ENCODE data around the gene RAB9A. TPM values are rescaled to one million over a fixed set of nuclear protein-coding genes. Genes with fewer than 3 reads are reported as not detected.

RAB9A gene
- total and polyA plus RNA-seq, 2 of the 8 experiments (the other 6 are each of a cell fraction or from before 2014, with no cell fraction given) = 21.8 to 34.0 TPM

DNA sequence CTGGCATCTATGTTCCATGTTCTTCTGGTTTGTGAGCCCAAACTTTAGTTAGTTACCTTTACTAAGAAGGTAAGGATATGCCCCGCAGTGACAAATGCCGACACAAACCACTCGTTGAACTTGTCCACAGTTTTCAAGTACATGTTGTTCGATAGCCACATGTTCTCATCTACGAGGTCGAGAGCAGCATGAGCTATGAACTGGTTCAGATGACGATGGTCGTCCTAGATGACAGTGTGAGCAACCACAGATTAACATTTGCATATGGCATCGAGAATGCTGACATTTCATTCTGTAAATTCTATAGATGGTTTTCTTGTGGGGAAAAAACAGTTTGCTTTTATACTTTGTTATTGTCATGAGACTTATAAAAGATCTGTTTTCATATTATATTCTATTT lies 27.5 kb downstream of the RAB9A start:
- Histone ChIP-seq H2AFZ (ENCODE audit: low read length) (no peak overlapping the region), H3K9me3 (ENCODE audit: insufficient read depth in 2 of 2, low read depth in 1 of 2, low read length in 1 of 2) (no peaks in the 10 kb centered on the region), H4K5ac (ENCODE audit: insufficient read length, low read depth, low read length) (no peak overlapping the region), H3K27me3 (replicated peaks in 1 of 4; ENCODE audit: control insufficient read depth in 3 of 4, extremely low read depth in 1 of 4, insufficient read depth in 3 of 4, low read length in 3 of 4) (no peaks in the 10 kb centered on the region), H3K14ac (ENCODE audit: insufficient read length) (no peak overlapping the region), H3K36me3 (ENCODE audit: control insufficient read depth in 2 of 4, insufficient read depth in 4 of 4, low read length in 3 of 4) (peaks cover 0 to 28% (median under 1%) of the 10 kb centered on the region in 4 experiments; a peak in 4 of 8 replicates), H3K9ac (replicated peaks in 1 of 4; ENCODE audit: extremely low read depth in 1 of 4, low read depth in 3 of 4, low read length in 3 of 4) (no peak overlapping the region), H2BK120ac (replicated peaks; ENCODE audit: low read depth, low read length) (no peak overlapping the region), H2BK20ac (ENCODE audit: low read length) (no peak overlapping the region), H2AK5ac (ENCODE audit: low read depth, low read length) (no peak overlapping the region), H3K23ac (ENCODE audit: insufficient read length) (no peak overlapping the region), H3K4me2 (ENCODE audit: insufficient read depth in 1 of 2, low read depth in 2 of 2, low read length in 2 of 2) (no peak overlapping the region), H3K79me1 (ENCODE audit: low read depth, low read length) (no peaks in the 10 kb centered on the region; the same call in 1 of the 2 replicates), H3K23me2 (ENCODE audit: low read depth, low read length) (no peaks in the 10 kb centered on the region), H3K4ac (replicated peaks; ENCODE audit: insufficient read length, low read depth, low read length) (no peak overlapping the region), H4K20me1 (replicated peaks in 1 of 2; ENCODE audit: control insufficient read depth in 1 of 2, insufficient read depth in 2 of 2, low read length in 2 of 2) (peaks cover 0 to 2% of the 10 kb centered on the region in 2 experiments), H4K8ac (ENCODE audit: extremely low read depth, insufficient read depth, low read length) (no peak overlapping the region), H3K79me2 (ENCODE audit: control insufficient read depth in 1 of 2, insufficient read depth in 2 of 2, low read length in 2 of 2) (no peaks in the 10 kb centered on the region; a peak in 1 of 4 replicates), H2BK5ac (ENCODE audit: low read depth, low read length) (no peak overlapping the region), H2BK15ac (ENCODE audit: low read length) (no peak overlapping the region), H2BK12ac (ENCODE audit: low read depth, low read length) (no peak overlapping the region), H4K91ac (replicated peaks; ENCODE audit: insufficient read length, low read length) (no peak overlapping the region), H3K27ac (ENCODE audit: low read depth, low read length) (no peak overlapping the region), H3K4me1 (replicated peaks in 1 of 4; ENCODE audit: control insufficient read depth in 3 of 4, insufficient read depth in 4 of 4, low read length in 3 of 4) (no peaks in the 10 kb centered on the region), H3K56ac (replicated peaks; ENCODE audit: insufficient read length, low read depth, low read length) (no peak overlapping the region), H3K4me3 (ENCODE audit: extremely low read depth in 1 of 4, insufficient read depth in 2 of 4, low read depth in 3 of 4, low read length in 4 of 4) (no peak overlapping the region), H3K18ac (ENCODE audit: extremely low read depth, low read length) (no peak overlapping the region)
- DNase-seq (ENCODE audit: low read depth in 1 of 2, low spot score in 2 of 2) = no peak
- WGBS, 2 experiments (ENCODE audit: extremely low coverage in 1 of 2, insufficient coverage in 1 of 2, insufficient read length in 1 of 2, insufficient replicate concordance in 2 of 2, low coverage in 1 of 2, low lambda C conversion rate in 2 of 2, missing lambda C conversion rate in 1 of 2) = 98% methylated on average over 6 of the region's 9 CpGs; no CpG with 5 or more reads in 1 of the 2 experiments
- peak; percentile 58 for FAIRE-seq
- ChIA-PET CTCF (ENCODE audit: partially characterized antibody) (no interaction called here), POLR2A (ENCODE audit: partially characterized antibody) (interaction anchor here (2.0 kb wide), 1 partner anchor 18 kb away, joined by 8 read pairs; the partner anchor contains the start of genes OFD1 and TRAPPC2)
- TF ChIP-seq, protein P1, sequence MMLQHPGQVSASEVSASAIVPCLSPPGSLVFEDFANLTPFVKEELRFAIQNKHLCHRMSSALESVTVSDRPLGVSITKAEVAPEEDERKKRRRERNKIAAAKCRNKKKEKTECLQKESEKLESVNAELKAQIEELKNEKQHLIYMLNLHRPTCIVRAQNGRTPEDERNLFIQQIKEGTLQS (IDR thresholded peaks at IDR 0.05; ENCODE audit: insufficient read depth, low read depth, low read length) = no peak
- no peak for TF ChIP-seq MAFK (IDR thresholded peaks at IDR 0.05; ENCODE audit: low read depth, low read length)
- TF ChIP-seq KDM5A (IDR thresholded peaks at IDR 0.05; ENCODE audit: low read length) = no peak
- no peak for TF ChIP-seq KDM4A (IDR thresholded peaks at IDR 0.05; ENCODE audit: low read depth, low read length, severe bottlenecking)
- no peak for TF ChIP-seq CEBPB (IDR thresholded peaks at IDR 0.05; ENCODE audit: low read depth, low read length)
- no peak for TF ChIP-seq RNF2 (IDR thresholded peaks at IDR 0.05; ENCODE audit: borderline replicate concordance, low read depth, low read length, missing control alignments, poor library complexity, severe bottlenecking)
- TF ChIP-seq EGR1 (IDR thresholded peaks at IDR 0.05; ENCODE audit: borderline replicate concordance, low read depth, low read length) = no peak
- TF ChIP-seq FOSL1 (IDR thresholded peaks at IDR 0.05; ENCODE audit: insufficient read depth, low read depth, low read length) = no peak
- TF ChIP-seq, protein P2, sequence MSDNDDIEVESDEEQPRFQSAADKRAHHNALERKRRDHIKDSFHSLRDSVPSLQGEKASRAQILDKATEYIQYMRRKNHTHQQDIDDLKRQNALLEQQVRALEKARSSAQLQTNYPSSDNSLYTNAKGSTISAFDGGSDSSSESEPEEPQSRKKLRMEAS (IDR thresholded peaks at IDR 0.05) = no peak
- no peak for TF ChIP-seq SUZ12 (IDR thresholded peaks at IDR 0.05; ENCODE audit: low read length)
- TF ChIP-seq TCF12 (IDR thresholded peaks at IDR 0.05; ENCODE audit: low read depth, low read length) = no peak
- TF ChIP-seq NRF1 (IDR thresholded peaks at IDR 0.05; ENCODE audit: low read depth, low read length) = no peak
- TF ChIP-seq JUN (IDR thresholded peaks at IDR 0.05; ENCODE audit: low read depth, low read length) = no peak

Measured in H1 (cell line).